ENCODE results near the gene STIP1. TPM values are rescaled to one million over a fixed set of nuclear protein-coding genes. Genes with fewer than 3 reads are reported as not detected.

STIP1 gene
- total and polyA plus RNA-seq, 2 donors (not counting 1 experiment from before 2014, with no cell fraction given): 49.8 to 78.7 TPM

DNA sequence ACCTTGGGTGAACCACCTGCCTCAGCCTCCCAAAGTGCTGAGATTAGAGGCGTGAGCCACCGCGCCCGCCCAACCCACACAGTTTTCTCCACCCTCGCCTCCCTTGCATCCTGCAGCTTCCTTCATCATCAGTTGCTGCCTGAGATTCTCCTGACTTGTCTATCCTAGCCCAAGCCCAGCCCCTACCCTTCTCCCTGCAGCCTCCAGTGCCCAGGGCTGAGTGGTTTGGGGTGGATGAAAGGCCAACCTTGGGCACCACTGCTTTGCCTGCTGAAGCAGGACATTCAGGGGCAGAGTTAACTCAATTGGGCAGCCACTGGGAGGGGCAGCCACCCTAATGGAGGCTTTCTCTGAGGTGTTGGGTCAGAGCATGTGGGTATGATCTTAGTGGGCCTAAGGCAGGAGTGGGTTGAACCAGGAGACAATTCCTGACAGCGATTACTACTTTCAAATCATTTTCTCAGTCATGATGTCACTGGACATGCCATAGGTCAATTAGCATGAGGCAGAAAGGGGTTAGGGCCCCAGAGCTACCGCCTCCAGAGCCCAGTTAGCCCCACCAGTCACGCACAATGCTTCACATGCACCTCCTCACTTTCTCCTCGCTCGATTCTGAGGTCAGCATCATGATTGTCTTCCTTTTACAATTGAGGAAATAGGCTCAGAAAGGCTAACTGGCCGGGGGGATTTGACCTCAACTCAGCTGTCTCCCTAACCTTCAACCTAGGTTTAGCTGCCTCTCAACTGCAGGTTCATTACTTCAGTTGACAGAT is 53.9 kb downstream of the STIP1 start:
- no peaks in the 10 kb centered on the region for H3K27me3 ChIP-seq (replicated peaks in 1 of 4; ENCODE audit: control extremely low read depth in 1 of 4, control insufficient read depth in 3 of 4, insufficient read depth in 4 of 4, low read length in 3 of 4)
- POLR2A ChIA-PET: interaction anchor here (0.6 to 1.3 kb wide), 5 partner anchors 13 to 265 kb away, joined by 3 to 4 read pairs (median 3); partner anchors contain the start of genes COX8A, NUDT22 and TRPT1
- peaks cover 20% of the 10 kb centered on the region for H4K20me1 ChIP-seq (ENCODE audit: control insufficient read depth, insufficient read depth, low read length, poor library complexity, severe bottlenecking)
- H3K9ac ChIP-seq (ENCODE audit: low read length): peak overlapping the region; percentile 81
- Mint-ChIP-seq H3K9me3 (ENCODE audit: insufficient read depth) (no peaks in the 10 kb centered on the region), H3K27me3 (no peaks in the 10 kb centered on the region), H3K4me1 (peaks cover 63% of the 10 kb centered on the region), H3K27ac (peak overlapping the region; percentile 97), H3K4me3 (peak overlapping the region; percentile 91)
- H3K27ac ChIP-seq (ENCODE audit: low read length in 2 of 2): peak overlapping the region; percentile 98
- peak overlapping the region; percentile 99 for H3K4me2 ChIP-seq (replicated peaks; ENCODE audit: low read depth, low read length, poor library complexity, severe bottlenecking)
- intact Hi-C loops (cut with micrococcal nuclease): loop anchor here (1.0 to 2.0 kb wide), 3 partner anchors 14 to 53 kb away; partner anchors contain the start of genes BAD, GPR137, NUDT22 and STIP1
- H3K9me3 ChIP-seq (ENCODE audit: control extremely low read depth in 1 of 3, control insufficient read depth in 2 of 3, insufficient read depth in 1 of 3, low read length in 2 of 3): no peaks in the 10 kb centered on the region
- H3K4me1 ChIP-seq (ENCODE audit: control insufficient read depth in 2 of 2, insufficient read depth in 2 of 2, low read length in 2 of 2): peaks cover 29 to 62% of the 10 kb centered on the region in 2 donors
- TF ChIP-seq EZH2 (IDR thresholded peaks at IDR 0.05; ENCODE audit: borderline replicate concordance, insufficient read depth, low read depth, low read length, poor library complexity, severe bottlenecking): no peak
- TF ChIP-seq, protein P1, sequence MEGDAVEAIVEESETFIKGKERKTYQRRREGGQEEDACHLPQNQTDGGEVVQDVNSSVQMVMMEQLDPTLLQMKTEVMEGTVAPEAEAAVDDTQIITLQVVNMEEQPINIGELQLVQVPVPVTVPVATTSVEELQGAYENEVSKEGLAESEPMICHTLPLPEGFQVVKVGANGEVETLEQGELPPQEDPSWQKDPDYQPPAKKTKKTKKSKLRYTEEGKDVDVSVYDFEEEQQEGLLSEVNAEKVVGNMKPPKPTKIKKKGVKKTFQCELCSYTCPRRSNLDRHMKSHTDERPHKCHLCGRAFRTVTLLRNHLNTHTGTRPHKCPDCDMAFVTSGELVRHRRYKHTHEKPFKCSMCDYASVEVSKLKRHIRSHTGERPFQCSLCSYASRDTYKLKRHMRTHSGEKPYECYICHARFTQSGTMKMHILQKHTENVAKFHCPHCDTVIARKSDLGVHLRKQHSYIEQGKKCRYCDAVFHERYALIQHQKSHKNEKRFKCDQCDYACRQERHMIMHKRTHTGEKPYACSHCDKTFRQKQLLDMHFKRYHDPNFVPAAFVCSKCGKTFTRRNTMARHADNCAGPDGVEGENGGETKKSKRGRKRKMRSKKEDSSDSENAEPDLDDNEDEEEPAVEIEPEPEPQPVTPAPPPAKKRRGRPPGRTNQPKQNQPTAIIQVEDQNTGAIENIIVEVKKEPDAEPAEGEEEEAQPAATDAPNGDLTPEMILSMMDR (IDR thresholded peaks at IDR 0.05): no peak
- ATAC-seq (ENCODE audit: low read depth) (no peak), DNase-seq (peak; percentile 84)
- CTCF ChIA-PET: no interaction called here
- H3K79me2 ChIP-seq (ENCODE audit: control insufficient read depth, insufficient read depth, low read length): peaks cover 25% of the 10 kb centered on the region
- peak overlapping the region; percentile 47 for H2AFZ ChIP-seq (ENCODE audit: insufficient read depth, low read depth, low read length, poor library complexity, severe bottlenecking)
- peak overlapping the region in 4 of 5 experiments; percentile 76 to 91 (median 83) for H3K4me3 ChIP-seq (ENCODE audit: control extremely low read depth in 1 of 5, extremely low read depth in 1 of 5, insufficient read depth in 1 of 5, low read depth in 2 of 5, low read length in 4 of 5)
- WGBS (ENCODE audit: insufficient coverage): 69% methylated on average over 7 of the region's 11 CpGs
- peaks cover 0 to 38% of the 10 kb centered on the region in 2 experiments for H3K36me3 ChIP-seq (replicated peaks in 1 of 2; ENCODE audit: control extremely low read depth in 1 of 2, control insufficient read depth in 1 of 2, extremely low read depth in 1 of 2, insufficient read depth in 2 of 2, low read length in 1 of 2)
